ENCODE data around the gene TMPRSS11E. TPM values are rescaled to one million over a fixed set of nuclear protein-coding genes. Genes with fewer than 3 reads are reported as not detected.

Gene TMPRSS11E
- total and polyA plus RNA-seq, 10 of the 15 experiments (the other 5 are each of a cell fraction or from before 2014, with no cell fraction given): not detected

- intact Hi-C loops (cut with micrococcal nuclease; ENCODE audit: unreplicated experiment): loop anchor here (10.0 kb wide), 3 partner anchors 314 to 564 kb away; no protein-coding TSS in a partner anchor
- no peaks in the 10 kb centered on the region for H3K79me2 ChIP-seq (ENCODE audit: control insufficient read depth, insufficient read depth, low read length)
- 0 out of 2 replicates have a peak, but pooled peaks cover 3% of the 10 kb centered on the region for H3K4me1 ChIP-seq (ENCODE audit: control insufficient read depth, insufficient read depth, low read length)
- ChIA-PET CTCF (no interaction called here), POLR2A (no interaction called here), SMC1A (ENCODE audit: uncharacterized antibody, unreplicated experiment) (no interaction called here), RAD21 (ENCODE audit: unreplicated experiment) (no interaction called here)
- H3K9ac ChIP-seq (ENCODE audit: control insufficient read depth, insufficient read depth, low read length): no peak overlapping the region
- BruUV-seq (replicated peaks): no TSS peak
- no peak overlapping the region for H3K27ac ChIP-seq (ENCODE audit: control insufficient read depth, insufficient read depth)
- H3K36me3 ChIP-seq (ENCODE audit: control insufficient read depth in 2 of 2, insufficient read depth in 2 of 2, low read length in 1 of 2): no peaks in the 10 kb centered on the region
- no peak for DNase-seq (ENCODE audit: low read depth, low spot score)
- no peaks in the 10 kb centered on the region for H3K27me3 ChIP-seq (replicated peaks in 1 of 2; ENCODE audit: control insufficient read depth in 2 of 2, insufficient read depth in 2 of 2, low read length in 1 of 2)
- in situ Hi-C loops (cut with MboI): loop anchor here (25.0 kb wide), 2 partner anchors 671 to 1121 kb away; no protein-coding TSS in a partner anchor
- H2AFZ ChIP-seq (ENCODE audit: control insufficient read depth, low read depth, low read length): no peak overlapping the region
- WGBS (ENCODE audit: insufficient coverage, insufficient replicate concordance, low lambda C conversion rate, missing lambda C conversion rate): 34% methylated on average over 6 of the region's 6 CpGs
- no peaks in the 10 kb centered on the region for H3K9me3 ChIP-seq (replicated peaks; ENCODE audit: control insufficient read depth, insufficient read depth, low read length)
- H4K20me1 ChIP-seq (ENCODE audit: control insufficient read depth, insufficient read depth): no peaks in the 10 kb centered on the region
- no peak overlapping the region for H3K4me2 ChIP-seq (ENCODE audit: control insufficient read depth, insufficient read depth)
- H3K4me3 ChIP-seq: no peak overlapping the region
- FAIRE-seq: no peak
- ATAC-seq: no peak
- TF ChIP-seq HDGF (IDR thresholded peaks at IDR 0.05) (no peak), ATF2 (IDR thresholded peaks at IDR 0.05; ENCODE audit: low read length) (no peak), RCOR1 (conservative IDR thresholded peaks at IDR 0.05; ENCODE audit: low read depth, low read length) (no peak), SKIL (IDR thresholded peaks at IDR 0.05; ENCODE audit: low read depth, poor library complexity, severe bottlenecking) (no peak), CEBPB (IDR thresholded peaks at IDR 0.05; ENCODE audit: borderline replicate concordance in 1 of 2, low read depth in 2 of 2, low read length in 2 of 2) (no peak), SMARCA5 (IDR thresholded peaks at IDR 0.05) (no peak), POU2F2 (IDR thresholded peaks at IDR 0.05; ENCODE audit: borderline replicate concordance, low read depth, low read length) (no peak), PAX8 (IDR thresholded peaks at IDR 0.05) (no peak), IKZF2 (IDR thresholded peaks at IDR 0.05) (no peak), PRDM15 (CRISPR knock-in tag; IDR thresholded peaks at IDR 0.05) (no peak), FOXK2 (IDR thresholded peaks at IDR 0.05) (no peak), SIN3A (IDR thresholded peaks at IDR 0.05; ENCODE audit: low read depth, low read length) (no peak), JUNB (IDR thresholded peaks at IDR 0.05) (no peak), TCF7 (IDR thresholded peaks at IDR 0.05; ENCODE audit: borderline replicate concordance) (no peak), MEF2B (IDR thresholded peaks at IDR 0.05; ENCODE audit: partially characterized antibody, poor library complexity, severe bottlenecking) (no peak), MLLT1 (IDR thresholded peaks at IDR 0.05) (no peak), MEF2A (IDR thresholded peaks at IDR 0.05; ENCODE audit: insufficient read depth, low read depth, low read length) (no peak)
Observed at GRCh38 chr4:68490826-68491457, 43.7 kb downstream of the TMPRSS11E start.
